HCT116 (cell line): ENCODE results near the gene SEMA6A.

Experiments
- POLR2A ChIP-seq: IDR thresholded peaks from 2 replicates; pipeline ENCODE4 v1.7.0; 2011; ENCODE audit warnings: borderline replicate concordance; ENCODE audit not compliant: insufficient read depth, insufficient read length; ENCODE audit errors: extremely low read depth
- POLR2AphosphoS5 ChIP-seq: IDR thresholded peaks from 2 replicates; pipeline ENCODE4 v1.6.1; 2011; ENCODE audit warnings: mild to moderate bottlenecking, low read depth, low read length, moderate library complexity
- RAD21 ChIP-seq: IDR thresholded peaks from 2 replicates; pipeline ENCODE4 v1.6.1; 2012; ENCODE audit warnings: low read depth, mild to moderate bottlenecking
- ZNF274 ChIP-seq: fragments of 200-500 bp; sonication (Bioruptor generic); IDR thresholded peaks from 2 replicates; pipeline ENCODE4 v1.6.1; 2014; ENCODE audit warnings: mild to moderate bottlenecking, low read depth, low read length, inconsistent platforms
- TF ChIP-seq, protein P1 (sequence below), 3 experiments: fragments of 200-600 bp in 1 of 3; sonication (generic) in 1 of 3; IDR thresholded peaks in 2 of 3; conservative IDR thresholded peaks in 1 of 3; 2 replicates each; pipeline ENCODE4 v1.5.1; 2012 to 2017; ENCODE audit warnings: low read depth in 2 of 3, low read length in 2 of 3, antibody characterized with exemption in 1 of 3, borderline replicate concordance in 1 of 3, control low read depth in 1 of 3, mild to moderate bottlenecking in 1 of 3, mixed read lengths in 1 of 3, mixed run types in 1 of 3, moderate library complexity in 1 of 3; ENCODE audit not compliant: insufficient read depth in 1 of 3
- TF ChIP-seq, protein P2 (sequence below): IDR thresholded peaks from 2 replicates; pipeline ENCODE4 v1.6.1; 2011; ENCODE audit warnings: mild to moderate bottlenecking, low read length, moderate library complexity; ENCODE audit not compliant: insufficient replicate concordance; ENCODE audit errors: extremely low read depth

DNA sequence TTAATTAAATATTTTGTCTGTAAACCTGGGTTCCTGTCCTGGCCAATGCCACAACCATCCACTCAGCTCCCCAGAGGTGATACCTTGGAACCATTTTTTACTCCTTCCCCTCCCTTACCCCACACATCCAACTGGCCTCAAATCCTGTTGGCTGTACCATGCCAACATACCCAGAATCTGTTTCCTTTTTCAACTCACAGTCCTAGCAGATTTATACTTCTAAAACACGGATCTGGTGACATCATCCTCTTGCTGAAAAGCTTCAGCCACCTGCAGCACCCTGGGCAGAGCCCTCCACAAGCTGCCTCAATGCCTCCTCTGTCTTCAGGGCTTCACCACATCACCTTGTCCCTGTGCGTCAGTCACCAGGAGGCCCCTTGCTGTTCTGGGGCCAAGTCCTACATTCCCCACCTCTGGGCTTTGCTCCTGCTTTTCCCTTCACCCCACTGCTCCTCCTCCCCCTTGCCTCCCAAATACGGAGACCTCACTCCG lies 14.9 kb downstream of the SEMA6A start:
- TF ChIP-seq RAD21, result no peak
- TF ChIP-seq POLR2AphosphoS5, result no peak
- TF ChIP-seq, protein P1, sequence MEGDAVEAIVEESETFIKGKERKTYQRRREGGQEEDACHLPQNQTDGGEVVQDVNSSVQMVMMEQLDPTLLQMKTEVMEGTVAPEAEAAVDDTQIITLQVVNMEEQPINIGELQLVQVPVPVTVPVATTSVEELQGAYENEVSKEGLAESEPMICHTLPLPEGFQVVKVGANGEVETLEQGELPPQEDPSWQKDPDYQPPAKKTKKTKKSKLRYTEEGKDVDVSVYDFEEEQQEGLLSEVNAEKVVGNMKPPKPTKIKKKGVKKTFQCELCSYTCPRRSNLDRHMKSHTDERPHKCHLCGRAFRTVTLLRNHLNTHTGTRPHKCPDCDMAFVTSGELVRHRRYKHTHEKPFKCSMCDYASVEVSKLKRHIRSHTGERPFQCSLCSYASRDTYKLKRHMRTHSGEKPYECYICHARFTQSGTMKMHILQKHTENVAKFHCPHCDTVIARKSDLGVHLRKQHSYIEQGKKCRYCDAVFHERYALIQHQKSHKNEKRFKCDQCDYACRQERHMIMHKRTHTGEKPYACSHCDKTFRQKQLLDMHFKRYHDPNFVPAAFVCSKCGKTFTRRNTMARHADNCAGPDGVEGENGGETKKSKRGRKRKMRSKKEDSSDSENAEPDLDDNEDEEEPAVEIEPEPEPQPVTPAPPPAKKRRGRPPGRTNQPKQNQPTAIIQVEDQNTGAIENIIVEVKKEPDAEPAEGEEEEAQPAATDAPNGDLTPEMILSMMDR (IDR thresholded peaks at IDR 0.05 in 2 of 3, conservative IDR thresholded peaks at IDR 0.05 in 1 of 3; ENCODE audit: borderline replicate concordance in 1 of 3, insufficient read depth in 1 of 3, low read depth in 2 of 3, low read length in 2 of 3), result no peak
- no peak for TF ChIP-seq POLR2A
- TF ChIP-seq ZNF274, result no peak
- TF ChIP-seq, protein P2, sequence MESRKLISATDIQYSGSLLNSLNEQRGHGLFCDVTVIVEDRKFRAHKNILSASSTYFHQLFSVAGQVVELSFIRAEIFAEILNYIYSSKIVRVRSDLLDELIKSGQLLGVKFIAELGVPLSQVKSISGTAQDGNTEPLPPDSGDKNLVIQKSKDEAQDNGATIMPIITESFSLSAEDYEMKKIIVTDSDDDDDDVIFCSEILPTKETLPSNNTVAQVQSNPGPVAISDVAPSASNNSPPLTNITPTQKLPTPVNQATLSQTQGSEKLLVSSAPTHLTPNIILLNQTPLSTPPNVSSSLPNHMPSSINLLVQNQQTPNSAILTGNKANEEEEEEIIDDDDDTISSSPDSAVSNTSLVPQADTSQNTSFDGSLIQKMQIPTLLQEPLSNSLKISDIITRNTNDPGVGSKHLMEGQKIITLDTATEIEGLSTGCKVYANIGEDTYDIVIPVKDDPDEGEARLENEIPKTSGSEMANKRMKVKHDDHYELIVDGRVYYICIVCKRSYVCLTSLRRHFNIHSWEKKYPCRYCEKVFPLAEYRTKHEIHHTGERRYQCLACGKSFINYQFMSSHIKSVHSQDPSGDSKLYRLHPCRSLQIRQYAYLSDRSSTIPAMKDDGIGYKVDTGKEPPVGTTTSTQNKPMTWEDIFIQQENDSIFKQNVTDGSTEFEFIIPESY, result no peak
